ES-I3 (cell line): ENCODE measurements around the gene CDH4.

Experiments
- H3K36me3 ChIP-seq: 2 replicates; pipeline ENCODE4 v1.6.1; 2013; ENCODE audit warnings: mild to moderate bottlenecking, low read length, control low read depth, moderate library complexity; ENCODE audit not compliant: insufficient read depth
- H3K4me1 ChIP-seq: 2 replicates; pipeline ENCODE4 v1.6.1; 2013; ENCODE audit warnings: mild to moderate bottlenecking, control low read depth, low read length; ENCODE audit not compliant: insufficient read depth
- H3K9ac ChIP-seq: 2 replicates; pipeline ENCODE4 v1.6.1; 2013; ENCODE audit warnings: low read depth, mild to moderate bottlenecking, low read length, moderate library complexity
- H3K9me3 ChIP-seq: 2 replicates; pipeline ENCODE4 v1.6.1; 2013; ENCODE audit warnings: mild to moderate bottlenecking, low read length, moderate library complexity; ENCODE audit not compliant: control insufficient read depth, insufficient read depth

Gene CDH4

GRCh38 chr20:61598586-61598985 is 346.5 kb downstream of the CDH4 start:
- Histone ChIP-seq H3K36me3 (no peaks in the 10 kb centered on the region; the same call in 1 of the 2 replicates), H3K9me3 (peaks cover 13% of the 10 kb centered on the region), H3K4me1 (no peaks in the 10 kb centered on the region), H3K9ac (no peak overlapping the region)

DNA sequence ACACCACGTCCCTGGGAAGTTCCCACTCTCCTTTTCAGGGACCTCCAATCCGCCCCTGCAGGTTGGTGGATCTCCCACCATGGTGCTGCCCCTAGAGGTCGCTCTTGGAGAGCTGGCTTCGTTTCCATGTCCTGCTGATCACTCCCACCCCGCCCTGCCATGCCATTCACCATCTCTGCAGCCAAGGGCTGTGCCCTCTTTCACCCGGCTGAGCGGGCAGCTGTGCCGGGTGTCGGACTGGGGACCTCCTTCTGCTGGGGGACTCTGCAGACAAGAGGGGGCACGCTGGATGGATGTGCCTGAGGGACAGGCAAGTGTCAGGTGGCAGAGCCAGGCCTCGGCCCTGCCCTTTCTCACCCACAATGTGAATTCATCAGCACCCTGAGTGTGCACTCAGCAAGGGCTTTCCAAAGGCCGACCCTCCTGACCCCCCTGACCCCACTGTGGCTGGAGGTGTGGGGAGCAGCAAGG is 347.0 kb downstream of the CDH4 start:
- Histone ChIP-seq H3K9ac (no peak overlapping the region), H3K9me3 (peaks cover 13% of the 10 kb centered on the region), H3K4me1 (no peaks in the 10 kb centered on the region), H3K36me3 (no peaks in the 10 kb centered on the region; the same call in 1 of the 2 replicates)

DNA sequence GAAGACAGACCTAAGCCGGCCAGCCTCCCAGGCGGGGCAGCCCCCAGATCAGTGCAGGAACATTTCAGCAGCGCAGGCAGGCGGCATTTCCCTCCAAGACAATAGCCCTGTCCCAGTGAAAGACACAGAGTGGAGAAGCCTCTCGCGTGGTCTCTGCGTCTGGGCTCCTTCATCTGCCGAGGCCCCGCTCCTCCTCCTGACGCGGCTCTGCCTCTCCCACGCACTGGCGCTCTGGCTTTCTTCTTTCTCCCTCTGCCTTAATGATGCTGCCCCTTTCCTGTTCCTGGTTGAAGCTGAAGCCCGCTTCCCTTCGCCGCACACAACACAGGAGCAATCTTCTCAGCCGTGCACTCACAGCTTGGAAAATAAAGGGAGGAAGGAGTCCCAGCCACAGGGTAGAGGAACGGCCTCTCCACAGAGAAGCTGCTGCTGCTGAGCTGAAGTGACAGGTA is 347.5 kb downstream of the CDH4 start:
- Histone ChIP-seq H3K36me3 (no peaks in the 10 kb centered on the region; the same call in 1 of the 2 replicates), H3K4me1 (no peaks in the 10 kb centered on the region), H3K9me3 (peaks cover 13% of the 10 kb centered on the region), H3K9ac (no peak overlapping the region)

GRCh38 chr20:61600016-61600415 is 348.0 kb downstream of the CDH4 start:
- Histone ChIP-seq H3K36me3 (no peaks in the 10 kb centered on the region; the same call in 1 of the 2 replicates), H3K9ac (no peak overlapping the region), H3K9me3 (peaks cover 13% of the 10 kb centered on the region), H3K4me1 (no peaks in the 10 kb centered on the region)

- Histone ChIP-seq H3K9ac (no peak overlapping the region), H3K4me1 (no peaks in the 10 kb centered on the region), H3K9me3 (peaks cover 13% of the 10 kb centered on the region; the same call in 1 of the 2 replicates), H3K36me3 (no peaks in the 10 kb centered on the region)
Measured at GRCh38 chr20:61601361-61601760, 349.3 kb downstream of the CDH4 start.

DNA sequence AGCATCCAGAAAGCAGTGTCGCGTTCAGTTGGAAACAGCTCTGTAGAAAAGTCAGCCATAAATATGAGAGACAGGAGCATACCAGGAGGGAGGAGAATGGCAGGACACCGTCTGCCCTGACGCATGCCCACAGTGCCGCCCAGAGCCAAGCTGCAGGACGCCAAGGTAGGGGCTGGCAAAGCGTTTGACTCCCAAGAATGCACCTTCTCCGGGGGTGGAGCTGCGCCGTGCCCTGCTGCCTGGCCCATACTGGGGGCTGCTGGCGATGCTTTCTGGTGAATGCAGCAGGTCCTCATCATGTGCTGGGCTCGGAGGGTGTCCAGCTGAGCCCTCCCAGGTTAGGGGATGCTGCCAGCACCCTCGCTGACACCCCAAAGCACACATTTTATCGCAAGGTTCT is 349.8 kb downstream of the CDH4 start:
- Histone ChIP-seq H3K9me3 (peaks cover 8% of the 10 kb centered on the region; the same call in 1 of the 2 replicates), H3K9ac (no peak overlapping the region), H3K36me3 (no peaks in the 10 kb centered on the region), H3K4me1 (no peaks in the 10 kb centered on the region)

DNA sequence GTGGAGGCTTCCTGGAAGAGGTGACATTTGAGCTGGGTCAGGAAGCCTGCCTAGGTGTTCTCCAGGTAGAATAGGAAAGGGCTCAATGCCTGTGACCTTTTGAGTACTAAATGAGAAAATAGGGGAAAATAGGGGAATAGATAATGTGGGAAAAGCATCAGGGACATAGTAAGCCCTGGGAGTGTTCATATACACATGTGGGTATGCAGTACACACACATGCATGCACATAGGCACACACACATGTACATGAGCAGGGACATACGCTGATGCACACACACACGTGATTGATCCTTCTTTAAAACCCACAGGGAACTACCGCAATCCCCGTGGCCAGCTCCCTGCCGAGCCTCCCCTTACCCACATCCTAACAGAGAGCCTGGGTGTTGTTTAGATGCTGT is 351.7 kb downstream of the CDH4 start:
- H3K4me1 ChIP-seq, result no peaks in the 10 kb centered on the region
- H3K36me3 ChIP-seq, result no peaks in the 10 kb centered on the region
- H3K9ac ChIP-seq, result no peak overlapping the region
- H3K9me3 ChIP-seq, result peaks cover 6% of the 10 kb centered on the region; the same call in 1 of the 2 replicates

DNA sequence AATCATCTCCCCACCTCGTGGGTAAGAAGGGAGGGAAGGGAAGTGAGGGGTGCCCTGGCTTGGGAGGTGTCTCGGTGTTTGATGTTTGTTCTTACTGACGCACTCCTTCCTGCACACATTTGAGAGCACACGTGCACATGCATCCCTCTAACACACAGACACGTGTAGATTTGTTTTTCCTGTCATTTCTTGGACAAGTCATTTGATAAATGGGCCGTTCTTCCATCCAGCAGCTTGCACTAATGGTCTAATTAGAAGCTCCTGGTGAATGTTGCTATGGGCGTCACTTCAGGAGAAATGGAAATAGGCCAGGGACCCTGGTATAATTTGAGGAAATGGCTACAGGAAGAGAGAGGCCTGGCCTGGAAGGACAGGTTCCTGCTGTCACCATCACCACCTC is 352.5 kb downstream of the CDH4 start:
- H3K36me3 ChIP-seq, result no peaks in the 10 kb centered on the region
- no peaks in the 10 kb centered on the region for H3K4me1 ChIP-seq
- peaks cover 6% of the 10 kb centered on the region; the same call in 1 of the 2 replicates for H3K9me3 ChIP-seq
- no peak overlapping the region for H3K9ac ChIP-seq

GRCh38 chr20:61605283-61605682 is 353.2 kb downstream of the CDH4 start:
- no peak overlapping the region for H3K9ac ChIP-seq

DNA sequence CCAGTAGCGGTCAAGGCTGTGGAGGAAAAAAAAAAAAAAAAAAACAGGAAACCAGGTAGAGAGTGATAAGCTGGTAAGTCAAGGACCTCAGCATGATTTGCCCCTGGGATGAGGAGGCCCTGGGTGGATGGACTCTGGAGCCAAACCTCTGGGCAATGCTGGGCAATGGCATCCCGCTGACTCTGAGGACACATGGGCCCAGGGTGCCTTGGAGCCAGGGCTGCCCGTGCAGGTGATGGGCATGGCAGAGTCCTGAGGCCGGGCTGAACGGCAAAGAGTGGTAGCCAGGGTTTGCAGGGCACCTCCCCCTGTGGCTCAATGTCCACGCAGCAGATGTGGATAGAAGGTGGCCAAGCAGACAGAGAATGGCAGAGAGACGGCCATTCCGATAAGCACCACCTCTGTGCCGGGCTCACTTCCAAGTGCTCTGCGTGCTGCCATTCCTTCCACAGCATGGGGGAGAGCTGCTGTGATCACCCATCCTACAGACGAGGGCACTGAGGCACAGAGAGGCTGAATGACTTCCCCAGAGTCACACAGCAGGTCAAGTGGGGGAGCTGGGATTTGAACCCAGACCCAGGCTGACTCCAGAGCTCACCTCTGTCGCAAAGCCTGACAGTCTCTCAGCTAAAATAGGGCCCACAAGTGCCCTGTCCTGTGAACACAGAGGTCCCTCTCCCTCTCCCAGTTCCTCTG is 353.9 kb downstream of the CDH4 start:
- H3K4me1 ChIP-seq, result no peaks in the 10 kb centered on the region
- H3K9ac ChIP-seq, result no peak overlapping the region
- H3K36me3 ChIP-seq, result no peaks in the 10 kb centered on the region
- peaks cover 6% of the 10 kb centered on the region; the same call in 1 of the 2 replicates for H3K9me3 ChIP-seq

More at GRCh38 chr20:61605283-61605682, 353.2 kb downstream of the CDH4 start:
- H3K36me3 ChIP-seq, result no peaks in the 10 kb centered on the region
- H3K4me1 ChIP-seq, result no peaks in the 10 kb centered on the region
- H3K9me3 ChIP-seq, result peaks cover 6% of the 10 kb centered on the region; the same call in 1 of the 2 replicates

- Histone ChIP-seq H3K4me1 (no peaks in the 10 kb centered on the region), H3K9ac (no peak overlapping the region), H3K36me3 (no peaks in the 10 kb centered on the region), H3K9me3 (no peaks in the 10 kb centered on the region; the same call in 1 of the 2 replicates)
Measured at GRCh38 chr20:61608275-61609085, 356.4 kb downstream of the CDH4 start.

DNA sequence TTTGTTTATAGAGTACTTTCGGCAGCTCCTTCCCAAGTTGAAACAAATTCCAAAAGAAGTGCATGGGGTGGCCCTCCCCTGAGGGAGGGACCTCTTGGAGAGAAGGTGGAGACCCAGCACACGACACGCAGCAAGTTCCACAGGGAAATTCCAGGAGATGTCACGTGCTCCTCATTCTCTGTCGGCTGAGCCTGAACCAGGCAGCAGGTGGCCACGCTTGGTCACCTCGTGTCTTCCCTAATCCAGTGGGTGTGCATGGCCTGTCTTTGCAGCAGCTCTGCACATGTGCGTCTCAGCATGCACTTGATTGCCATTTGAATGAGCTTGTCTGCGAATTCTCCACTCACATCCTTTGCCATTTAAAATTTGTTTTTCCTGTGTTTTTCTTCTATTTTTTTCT is 357.4 kb downstream of the CDH4 start:
- no peak overlapping the region for H3K9ac ChIP-seq
- H3K9me3 ChIP-seq, result no peaks in the 10 kb centered on the region
- no peaks in the 10 kb centered on the region for H3K4me1 ChIP-seq
- H3K36me3 ChIP-seq, result no peaks in the 10 kb centered on the region

DNA sequence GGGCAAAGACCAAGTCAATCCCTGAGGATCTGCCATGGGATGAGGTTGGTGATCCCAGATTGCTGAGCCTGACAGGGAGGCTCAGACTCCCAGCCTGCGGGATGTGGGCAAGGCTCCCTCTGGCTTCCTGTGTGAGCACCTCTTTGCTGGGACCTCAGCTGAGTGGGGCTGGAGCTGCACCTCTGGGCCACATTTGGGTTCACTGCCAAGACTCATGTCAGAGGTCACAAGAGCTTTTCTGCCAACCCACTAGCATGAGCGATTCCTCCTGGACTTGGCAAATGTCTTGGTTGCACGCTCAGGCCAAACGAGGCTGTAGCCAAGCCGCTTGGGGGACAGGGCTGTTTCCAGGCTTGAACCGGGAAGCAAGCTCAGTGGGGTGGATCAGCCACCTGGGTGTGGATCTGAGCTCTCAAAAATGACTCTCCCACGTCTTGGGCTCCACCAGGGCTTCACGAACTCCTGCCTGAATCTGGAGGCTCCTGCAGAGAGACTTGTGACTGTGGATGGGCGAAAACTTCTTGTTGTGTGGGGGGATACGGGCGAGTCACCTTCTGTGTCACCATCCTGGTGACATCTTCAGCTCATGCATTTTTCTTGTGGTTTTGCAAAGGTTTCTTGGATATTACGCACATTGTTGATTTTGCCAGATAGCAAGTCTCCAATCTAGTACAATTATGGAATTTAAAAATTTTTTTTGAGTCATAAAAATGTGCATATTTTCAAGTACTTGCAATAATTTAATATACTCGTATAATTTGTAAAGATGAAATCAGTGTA is 359.5 kb downstream of the CDH4 start:
- no peak overlapping the region for H3K9ac ChIP-seq
- no peaks in the 10 kb centered on the region; the same call in 1 of the 2 replicates for H3K9me3 ChIP-seq
- no peaks in the 10 kb centered on the region for H3K36me3 ChIP-seq
- H3K4me1 ChIP-seq, result no peaks in the 10 kb centered on the region
